Stimulated activated CD8-positive, alpha-beta memory T cell treated with anti-CD3 and anti-CD28 coated beads, Interleukin-2, amount 100 ng/mL, for 48 hours (primary cell): ENCODE measurements around the gene METTL3.

Experiments
- DNase-seq, 2 donors: peaks; one replicate each; pipeline ENCODE4 v3.0.0-alpha.2; 2020; ENCODE audit warnings: low read depth in 2 of 2

METTL3 gene

DNA sequence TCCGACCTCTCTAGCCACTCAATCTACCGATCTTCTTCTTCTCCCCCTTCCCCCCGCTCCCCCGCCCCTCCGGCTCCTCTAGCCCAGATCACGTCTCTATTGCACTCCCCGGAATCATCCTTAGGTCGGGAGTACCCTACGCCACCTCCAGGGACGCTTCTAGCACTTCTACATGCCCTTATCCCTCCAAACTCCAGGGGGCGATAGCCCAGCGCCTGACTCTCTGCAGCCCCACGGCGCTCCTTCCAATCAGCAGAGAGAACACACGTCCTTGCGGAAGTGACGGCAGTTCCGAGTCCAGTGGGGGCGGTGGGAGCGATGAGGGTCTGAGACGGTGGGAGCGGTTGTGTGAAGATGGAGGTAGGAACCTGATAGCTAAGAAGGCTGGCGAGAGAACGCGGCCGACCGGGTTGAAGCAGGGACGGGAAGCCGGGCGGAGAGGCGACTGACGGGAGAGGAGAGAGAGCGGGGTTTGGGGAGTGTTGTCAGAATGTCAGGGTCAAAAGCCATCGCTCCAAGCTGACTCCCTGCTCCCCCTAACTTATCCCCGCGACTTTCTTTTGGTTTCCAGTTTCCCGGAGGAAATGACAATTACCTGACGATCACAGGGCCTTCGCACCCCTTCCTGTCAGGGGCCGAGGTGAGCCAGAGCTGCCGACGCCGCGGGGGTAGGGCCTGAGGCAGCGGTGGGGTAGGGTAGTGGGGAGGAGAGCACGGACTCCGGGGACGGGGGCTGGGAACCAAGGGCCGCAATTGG is 34.0 kb downstream of the METTL3 start, which contains the start of the genes RAB2B and TOX4:
TSS of gene RAB2B (minus strand) at position 35 of the 757 bp plus-strand sequence. CDS start 87 bp downstream, outside the sequence.
TSS of gene TOX4 (plus strand) at position 271 of the 757 bp plus-strand sequence. CDS start at position 355, 84 bp downstream.
- peak; percentile 77 to 86 for DNase-seq

DNA sequence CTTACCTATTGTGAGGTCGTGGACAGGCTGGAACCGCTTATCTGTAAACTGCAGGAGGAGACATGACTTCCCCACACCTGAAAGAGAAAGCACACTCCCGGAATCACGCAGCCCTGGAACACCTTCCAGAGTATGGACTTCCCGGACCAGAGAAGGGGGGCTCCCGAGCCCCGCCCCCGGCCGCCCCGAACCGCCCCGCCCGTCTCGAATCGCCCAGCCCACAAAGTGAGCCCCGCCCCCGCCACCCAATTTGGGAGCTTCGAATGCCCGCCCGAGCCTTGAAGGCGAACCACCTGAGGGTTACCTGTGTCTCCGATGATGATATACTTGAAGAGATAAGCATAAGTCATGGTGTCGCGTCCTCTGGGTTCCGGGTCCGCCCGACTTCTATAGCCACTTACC is 34.6 kb downstream of the METTL3 start:
- peak; percentile 72 to 77 for DNase-seq

DNA sequence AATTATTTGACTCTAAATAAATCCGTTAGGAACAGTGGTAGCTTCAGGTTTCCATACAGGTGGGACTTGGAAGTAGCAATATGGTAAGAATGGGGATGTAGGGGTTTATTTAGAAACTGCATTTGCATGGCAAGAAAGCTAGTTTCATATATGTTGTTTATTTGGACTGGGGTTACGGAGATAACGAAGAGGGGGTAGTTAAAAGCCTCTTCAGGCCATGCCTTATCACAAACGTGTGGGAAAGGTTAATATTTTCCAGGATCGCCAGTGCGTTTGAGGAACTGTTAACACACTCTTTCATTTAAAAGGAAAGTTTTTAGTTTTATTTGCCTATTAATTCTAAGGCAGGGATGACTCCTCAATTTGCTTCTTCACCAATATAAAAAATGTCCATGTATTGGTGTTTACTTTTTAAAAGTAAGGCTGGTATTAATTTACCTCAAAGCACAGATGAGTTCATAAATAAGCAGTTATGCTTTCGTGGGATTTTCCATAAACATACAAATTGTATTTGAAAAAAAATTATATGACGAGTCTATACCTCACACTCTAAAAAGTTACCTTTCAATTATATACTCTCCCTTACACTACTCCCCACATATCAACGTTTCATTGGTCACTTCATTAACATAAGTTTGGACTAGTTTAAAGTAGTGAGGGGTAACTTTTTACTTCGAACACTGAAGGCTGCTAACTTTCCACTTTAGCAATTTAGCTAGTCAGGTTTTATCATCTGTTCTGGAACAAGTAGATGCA is 35.2 kb downstream of the METTL3 start:
- no peak for DNase-seq

DNA sequence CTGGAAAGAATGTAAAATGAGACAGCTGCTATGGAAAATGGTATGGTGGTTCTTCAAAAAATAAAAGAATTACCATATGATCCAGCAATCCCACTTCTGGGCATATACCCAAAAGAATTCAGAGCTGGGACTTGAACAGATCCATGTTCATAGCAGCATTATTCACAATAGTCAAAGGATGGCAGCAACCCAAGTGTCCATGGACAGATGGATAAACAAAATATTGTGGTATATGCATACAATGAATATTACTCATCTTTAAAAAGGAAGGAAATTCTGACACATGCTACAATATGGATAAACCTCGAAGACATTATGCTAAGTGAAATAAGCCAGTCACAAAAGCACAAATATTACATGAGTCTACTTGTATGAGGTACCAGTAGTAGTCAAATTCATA is 43.5 kb downstream of the METTL3 start:
- no peak for DNase-seq

DNA sequence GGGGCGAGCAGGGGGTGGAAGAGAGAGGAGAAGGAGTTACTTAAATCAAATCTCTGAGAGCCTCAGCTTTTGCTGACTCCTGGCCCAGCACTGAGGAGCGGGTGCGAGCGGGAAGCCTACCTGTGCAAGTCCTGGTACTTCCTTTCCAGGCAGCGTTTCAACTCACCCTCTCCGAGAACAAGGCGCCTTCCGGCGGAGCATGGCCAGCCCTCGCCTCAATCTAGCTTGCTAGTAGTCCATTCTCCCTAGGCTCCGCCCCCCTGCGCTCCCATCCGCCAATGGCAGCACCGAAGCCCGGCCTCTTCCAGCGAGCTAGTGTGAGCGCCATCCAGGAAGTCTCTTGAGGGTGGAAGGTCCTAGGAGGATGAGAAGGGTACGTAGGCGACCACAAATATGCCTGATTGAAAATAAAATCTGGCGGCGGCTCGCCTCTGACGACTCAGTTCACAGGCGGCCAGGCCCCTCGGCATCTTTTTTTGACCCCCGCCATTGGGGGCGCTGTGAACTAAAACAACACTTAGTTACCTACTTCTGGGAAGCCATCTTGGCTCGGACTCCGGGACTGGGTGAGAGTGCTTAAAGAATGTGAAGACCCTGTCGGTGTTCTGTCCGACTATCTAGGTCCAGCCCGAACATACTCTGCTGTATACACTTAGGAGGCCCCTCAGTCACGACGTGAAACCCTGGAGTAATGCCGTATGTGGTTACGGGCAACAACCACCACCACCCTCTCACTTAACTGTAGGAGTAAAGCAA is 55.0 kb downstream of the METTL3 start, which contains the start of gene CHD8:
TSS of gene CHD8 (minus strand) at position 212 of the 756 bp plus-strand sequence. CDS start 24,480 bp downstream, outside the sequence.
- peak; percentile 96 to 98 for DNase-seq

GRCh38 chr14:21455592-21455911 is 55.6 kb downstream of the METTL3 start:
- DNase-seq = no peak

- no peak for DNase-seq
Observed at GRCh38 chr14:21454843-21455544, 56.1 kb downstream of the METTL3 start.

DNA sequence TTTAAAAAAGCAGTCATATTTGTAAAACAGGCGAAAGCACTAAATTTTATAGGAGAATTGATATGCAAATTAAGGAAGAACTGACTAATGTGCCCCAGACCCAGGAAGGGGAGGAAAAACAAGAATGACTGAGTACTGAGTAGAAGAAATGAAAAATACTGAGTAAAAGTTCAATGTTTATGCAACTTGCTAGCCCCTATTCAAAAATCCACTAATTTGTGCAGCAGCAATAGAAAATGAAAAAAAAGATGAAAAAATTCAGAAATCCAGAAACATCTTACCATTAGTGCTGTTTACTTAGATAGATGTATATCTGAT is 61.3 kb downstream of the METTL3 start:
- DNase-seq = no peak
